Vein endothelial cell (primary cell): ENCODE data around the gene SPDYE3. TPM values are rescaled to one million over a fixed set of nuclear protein-coding genes. Genes with fewer than 3 reads are reported as not detected.

Source experiments
- small RNA-seq: library from RNA; depleted of rRNA; stranded (forward); fragments of <200 nt; gene quantifications from one replicate; pipeline ENCODE3, GENCODE V24; 2012
- total RNA-seq: library from RNA; depleted of rRNA; stranded (reverse); fragments of >200 nt; gene quantifications from 2 replicates; pipeline ENCODE4 v1.2.3, GENCODE V29; 2012

The SPDYE3 gene
- not detected in 2 replicates for total RNA-seq

GRCh38 chr7:100307402-100307801 lies at the start of gene SPDYE3:
Gene SPDYE3, plus strand, starts transcription at chr7:100307702. Its CDS starts 184 bp downstream, at chr7:100307886.

GRCh38 chr7:100358027-100358856 lies 50.7 kb downstream of the SPDYE3 start, which contains the start of gene PILRB:
Gene PILRB, plus strand, starts transcription at chr7:100358117. Its CDS starts 186 bp downstream, at chr7:100358303.

Small RNA genes lying within 50 kb of the gene (small RNA-seq; reads per million reads assigned to genes)
- not detected for gene RF00019

Other genes starting within 250 kb of the SPDYE3 start
- 38.5 and 46.6 TPM in 2 replicates for gene ZNF3, start 226.0 kb upstream of the SPDYE3 start, total RNA-seq
- gene COPS6, start 218.7 kb upstream of the SPDYE3 start, total RNA-seq = 84.9 and 85.6 TPM in 2 replicates
- gene MCM7, start 206.3 kb upstream of the SPDYE3 start, total RNA-seq = 70.6 and 98.1 TPM in 2 replicates
- gene AP4M1, start 206.1 kb upstream of the SPDYE3 start, total RNA-seq = 20.8 and 21.2 TPM in 2 replicates
- 39.1 and 41.2 TPM in 2 replicates for gene TAF6, start 188.3 kb upstream of the SPDYE3 start, total RNA-seq
- gene CNPY4, start 188.1 kb upstream of the SPDYE3 start, total RNA-seq = 28.1 and 28.4 TPM in 2 replicates
- 2.0 and 2.9 TPM in 2 replicates for gene MBLAC1, start 180.7 kb upstream of the SPDYE3 start, total RNA-seq
- 91.1 and 93.3 TPM in 2 replicates for gene LAMTOR4, start 158.8 kb upstream of the SPDYE3 start, total RNA-seq
- gene TRAPPC14, start 149.0 kb upstream of the SPDYE3 start, total RNA-seq = 9.7 and 15.7 TPM in 2 replicates
- 0.96 and 0.98 TPM in 2 replicates for gene GAL3ST4, start 139.1 kb upstream of the SPDYE3 start, total RNA-seq
- gene GPC2, start 130.3 kb upstream of the SPDYE3 start, total RNA-seq = 5.3 and 6.5 TPM in 2 replicates
- gene STAG3, start 129.8 kb upstream of the SPDYE3 start, total RNA-seq = 0.48 and 2.0 TPM in 2 replicates
- not detected in 2 replicates for gene PVRIG, start 87.8 kb upstream of the SPDYE3 start, total RNA-seq
- gene PILRB, start 50.4 kb downstream of the SPDYE3 start, total RNA-seq = 15.7 and 24.2 TPM in 2 replicates
- gene PILRA, start 65.8 kb downstream of the SPDYE3 start, total RNA-seq = 0.38 and 0.65 TPM in 2 replicates
- gene ZCWPW1, start 121.0 kb downstream of the SPDYE3 start, total RNA-seq = 0.29 and 0.98 TPM in 2 replicates
- gene MEPCE, start 122.1 kb downstream of the SPDYE3 start, total RNA-seq = 43.3 and 59.4 TPM in 2 replicates
- 10.6 and 21.9 TPM in 2 replicates for gene PPP1R35, start 128.8 kb downstream of the SPDYE3 start, total RNA-seq
- 0.33 and 0.48 TPM in 2 replicates for gene SPACDR, start 156.6 kb downstream of the SPDYE3 start, total RNA-seq
- gene TSC22D4, start 171.5 kb downstream of the SPDYE3 start, total RNA-seq = 45.5 and 51.3 TPM in 2 replicates
- 4.0 and 4.6 TPM in 2 replicates for gene NYAP1, start 176.2 kb downstream of the SPDYE3 start, total RNA-seq
- gene AGFG2, start 231.5 kb downstream of the SPDYE3 start, total RNA-seq = 49.3 and 52.9 TPM in 2 replicates